ENCODE results near the gene ACTG2. TPM values are rescaled to one million over a fixed set of nuclear protein-coding genes. Genes with fewer than 3 reads are reported as not detected.
"Not testable (repeated sequence)": the region's sequence is repeated elsewhere in the genome, so short reads cannot be mapped to it uniquely, and the experiment has no call there.

The ACTG2 gene
- 78.8 and 135 TPM in 2 replicates for total RNA-seq (2014; rRNA removed; shearing (Covaris generic))

DNA sequence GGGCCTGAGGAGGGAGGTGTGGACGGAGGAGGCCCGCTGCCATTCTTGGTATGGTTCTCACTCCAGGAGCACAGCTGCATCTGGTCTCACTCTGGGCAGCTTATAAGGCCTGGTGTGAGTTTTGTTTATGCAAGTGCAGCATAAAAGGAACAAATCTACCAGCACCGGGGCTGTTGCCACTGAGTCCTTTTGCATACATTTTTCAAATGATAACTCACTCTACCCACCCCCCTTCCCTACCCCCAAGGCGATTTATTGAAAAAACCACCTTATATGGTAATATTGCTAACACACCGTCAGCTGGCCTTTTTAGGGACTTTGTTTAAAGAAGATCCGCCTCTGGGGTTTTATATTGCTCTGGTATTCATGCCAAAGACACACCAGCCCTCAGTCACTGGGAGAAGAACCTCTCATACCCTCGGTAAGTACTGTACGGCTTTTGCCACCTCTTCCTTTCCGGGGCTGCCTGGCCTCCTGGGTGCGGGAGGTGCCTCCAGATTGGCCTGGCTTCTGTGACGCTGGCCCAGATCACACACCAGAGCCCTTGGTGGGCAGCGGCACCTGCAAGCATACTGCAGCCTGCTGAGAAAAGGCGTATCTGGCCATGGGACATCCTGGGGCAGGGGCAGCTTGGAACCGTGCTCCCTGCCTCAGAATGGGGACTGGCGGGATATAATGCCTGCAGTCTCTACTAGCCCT, at the start of gene ACTG2:
ACTG2 (plus strand) TSS at position 378 of the 699 bp plus-strand sequence. CDS start 8,304 bp downstream, outside the sequence.
- peak; percentile 45 to 48 for DNase-seq (ENCODE audit: low read depth in 1 of 2, low spot score in 2 of 2)
- H3K9me3 ChIP-seq (replicated peaks), result no peaks in the 10 kb centered on the region
- H3K4me1 ChIP-seq (replicated peaks), result peaks cover 33% of the 10 kb centered on the region
- no peaks in the 10 kb centered on the region for H3K27me3 ChIP-seq (replicated peaks)
- peak within 1 kb of the TSS; percentile 34 for H3K4me3 ChIP-seq
- H3K27ac ChIP-seq, result no peak within 1 kb of the TSS
- H3K36me3 ChIP-seq, result peaks cover 8% of the 10 kb centered on the region

GRCh38 chr2:73844087-73844486, 48.7 kb upstream of the ACTG2 start:
- Histone ChIP-seq H3K36me3 (peaks cover 72% of the 10 kb centered on the region), H3K4me3 (no peak overlapping the region), H3K27ac (no peak overlapping the region), H3K9me3 (replicated peaks) (no peaks in the 10 kb centered on the region), H3K4me1 (replicated peaks) (no peaks in the 10 kb centered on the region; the same call in 1 of the 2 replicates), H3K27me3 (replicated peaks) (no peaks in the 10 kb centered on the region)
- DNase-seq (ENCODE audit: low read depth in 1 of 2, low spot score in 2 of 2), result no peak

DNA sequence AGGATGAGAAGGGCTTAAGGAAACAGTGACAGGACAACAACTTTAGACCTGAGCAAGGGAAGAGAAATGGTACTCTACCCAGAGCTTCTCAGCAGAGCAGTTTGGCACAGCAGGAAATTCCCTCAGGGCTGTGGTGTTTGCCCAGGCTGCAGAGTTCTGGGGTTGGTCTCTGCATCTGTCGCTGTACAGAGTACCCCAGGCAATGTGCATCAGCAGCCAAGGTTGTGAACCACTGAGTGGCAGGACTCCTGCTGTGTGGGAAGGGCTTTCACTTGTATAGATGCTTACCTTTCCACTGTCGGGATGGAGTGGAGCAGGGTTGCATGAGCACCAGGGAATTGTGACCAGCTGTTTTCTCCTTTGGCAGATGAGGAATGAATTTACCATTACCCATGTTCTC, 42.8 kb upstream of the ACTG2 start:
- H3K36me3 ChIP-seq, result peaks cover 89% of the 10 kb centered on the region
- DNase-seq (ENCODE audit: low read depth in 1 of 2, low spot score in 2 of 2), result no peak
- H3K4me1 ChIP-seq (replicated peaks), result peaks cover 15% of the 10 kb centered on the region
- no peaks in the 10 kb centered on the region for H3K27me3 ChIP-seq (replicated peaks)
- H3K27ac ChIP-seq, result no peak overlapping the region
- no peak overlapping the region for H3K4me3 ChIP-seq
- no peaks in the 10 kb centered on the region for H3K9me3 ChIP-seq (replicated peaks)

DNA sequence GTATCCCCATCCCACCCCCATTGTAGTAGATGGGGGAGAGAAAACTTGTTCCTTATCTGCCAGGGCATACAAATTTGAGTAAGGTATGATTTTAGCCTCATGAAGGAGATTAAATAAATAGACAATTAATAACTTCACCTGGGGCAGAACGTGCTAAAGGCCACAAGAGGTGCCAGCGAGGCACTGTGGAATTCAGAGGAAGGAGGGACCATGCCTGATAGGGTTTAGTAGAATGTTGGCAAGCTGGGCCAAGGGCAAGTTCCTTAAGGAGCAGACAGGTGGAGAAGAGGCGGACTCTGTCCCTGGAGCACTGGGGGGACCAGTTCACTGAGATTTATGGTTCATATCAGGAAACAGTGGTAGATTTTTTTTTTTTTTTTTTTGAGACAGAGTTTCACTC, 41.5 kb upstream of the ACTG2 start:
- H3K27ac ChIP-seq, result no peak overlapping the region
- H3K36me3 ChIP-seq, result peaks cover 90% of the 10 kb centered on the region
- peaks cover 15% of the 10 kb centered on the region for H3K4me1 ChIP-seq (replicated peaks)
- H3K4me3 ChIP-seq, result no peak overlapping the region
- H3K9me3 ChIP-seq (replicated peaks), result no peaks in the 10 kb centered on the region
- H3K27me3 ChIP-seq (replicated peaks), result no peaks in the 10 kb centered on the region
- no peak for DNase-seq (ENCODE audit: low read depth in 1 of 2, low spot score in 2 of 2)

DNA sequence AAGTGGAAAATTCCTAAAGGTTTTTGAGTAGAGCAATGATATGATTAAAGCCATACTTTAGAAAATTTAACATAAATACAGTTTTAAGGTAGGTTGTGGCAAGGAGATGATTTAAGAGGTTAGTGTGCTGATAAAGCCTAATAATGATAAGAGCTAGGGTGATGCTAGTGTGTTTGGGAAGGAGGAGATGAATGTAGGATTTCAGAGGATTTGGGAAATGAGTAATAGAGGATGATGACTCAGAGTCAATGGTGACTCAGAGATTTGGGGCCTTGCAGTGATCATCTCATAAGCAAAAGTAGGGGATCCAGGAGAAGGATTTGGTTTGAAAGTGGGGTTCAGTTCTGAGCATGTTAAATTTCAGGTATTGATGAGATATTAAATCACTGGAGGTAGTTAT, 40.8 kb upstream of the ACTG2 start:
- Histone ChIP-seq H3K36me3 (peaks cover 90% of the 10 kb centered on the region), H3K4me1 (replicated peaks) (peaks cover 15% of the 10 kb centered on the region), H3K9me3 (replicated peaks) (no peaks in the 10 kb centered on the region), H3K4me3 (no peak overlapping the region), H3K27me3 (replicated peaks) (no peaks in the 10 kb centered on the region), H3K27ac (peak overlapping the region; percentile 37; the same call in 1 of the 2 replicates)
- peak in 1 of 2 experiments; percentile 46 for DNase-seq (ENCODE audit: low read depth in 1 of 2, low spot score in 2 of 2)

- H3K9me3 ChIP-seq (replicated peaks), result no peaks in the 10 kb centered on the region
- H3K27me3 ChIP-seq (replicated peaks), result no peaks in the 10 kb centered on the region
- DNase-seq (ENCODE audit: low read depth in 1 of 2, low spot score in 2 of 2), result no peak
- H3K36me3 ChIP-seq, result peaks cover 85% of the 10 kb centered on the region
- H3K4me1 ChIP-seq (replicated peaks), result peaks cover 19% of the 10 kb centered on the region
- H3K27ac ChIP-seq, result no peak overlapping the region
- no peak overlapping the region for H3K4me3 ChIP-seq
Measured at GRCh38 chr2:73855526-73855925, 37.3 kb upstream of the ACTG2 start.

- DNase-seq (ENCODE audit: low read depth in 1 of 2, low spot score in 2 of 2), result no peak
- H3K9me3 ChIP-seq (replicated peaks), result no peaks in the 10 kb centered on the region
- H3K27ac ChIP-seq, result no peak overlapping the region
- H3K36me3 ChIP-seq, result peaks cover 85% of the 10 kb centered on the region
- H3K27me3 ChIP-seq (replicated peaks), result no peaks in the 10 kb centered on the region
- no peak overlapping the region for H3K4me3 ChIP-seq
- peaks cover 18% of the 10 kb centered on the region for H3K4me1 ChIP-seq (replicated peaks)
Measured at GRCh38 chr2:73856214-73856613, 36.6 kb upstream of the ACTG2 start.

DNA sequence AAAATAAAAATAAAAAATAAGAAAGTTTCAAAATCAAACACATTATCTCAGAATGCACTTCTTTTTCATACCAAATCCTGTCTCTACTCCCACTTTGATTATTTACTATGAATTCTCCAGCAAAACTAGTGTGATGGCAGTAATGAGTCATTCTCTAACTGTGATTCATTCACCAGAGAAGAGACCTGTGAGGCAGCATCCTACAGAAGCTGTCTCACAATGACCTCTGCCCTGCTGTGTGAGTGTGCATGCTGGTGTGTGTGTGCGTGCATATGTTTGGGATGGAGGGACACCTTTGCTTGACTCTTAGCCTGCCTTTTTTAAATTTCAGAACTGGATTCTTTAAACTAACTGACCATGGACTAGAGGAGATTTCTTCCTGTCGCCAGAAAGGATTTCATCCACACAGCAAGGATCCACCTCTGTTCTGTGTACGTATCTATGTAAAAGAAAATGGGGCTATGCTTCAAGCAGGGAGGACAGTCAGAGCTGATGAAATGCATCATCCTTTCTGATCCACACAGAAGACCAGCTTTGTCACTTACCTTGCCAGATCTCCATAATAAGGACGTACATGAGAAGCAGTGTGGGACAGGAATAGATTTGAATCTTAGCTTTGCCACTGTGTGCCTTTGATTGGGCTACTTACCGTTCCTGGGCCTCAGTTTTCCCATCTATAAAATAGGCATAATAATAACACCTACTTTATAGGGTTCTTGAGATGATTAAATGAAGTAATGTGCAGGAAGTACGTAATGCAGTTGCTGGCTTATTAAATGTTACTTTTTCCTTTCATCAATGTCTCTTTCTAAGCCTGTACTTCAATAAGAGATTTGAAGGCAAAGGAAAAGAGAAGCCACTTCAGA, 32.9 kb upstream of the ACTG2 start:
- Histone ChIP-seq H3K4me1 (replicated peaks) (peaks cover 4% of the 10 kb centered on the region; the same call in 1 of the 2 replicates), H3K27me3 (replicated peaks) (no peaks in the 10 kb centered on the region), H3K27ac (no peak overlapping the region), H3K36me3 (peaks cover 81% of the 10 kb centered on the region), H3K4me3 (no peak overlapping the region), H3K9me3 (replicated peaks) (no peaks in the 10 kb centered on the region)
- peak; percentile 30 to 52 for DNase-seq (ENCODE audit: low read depth in 1 of 2, low spot score in 2 of 2)

DNA sequence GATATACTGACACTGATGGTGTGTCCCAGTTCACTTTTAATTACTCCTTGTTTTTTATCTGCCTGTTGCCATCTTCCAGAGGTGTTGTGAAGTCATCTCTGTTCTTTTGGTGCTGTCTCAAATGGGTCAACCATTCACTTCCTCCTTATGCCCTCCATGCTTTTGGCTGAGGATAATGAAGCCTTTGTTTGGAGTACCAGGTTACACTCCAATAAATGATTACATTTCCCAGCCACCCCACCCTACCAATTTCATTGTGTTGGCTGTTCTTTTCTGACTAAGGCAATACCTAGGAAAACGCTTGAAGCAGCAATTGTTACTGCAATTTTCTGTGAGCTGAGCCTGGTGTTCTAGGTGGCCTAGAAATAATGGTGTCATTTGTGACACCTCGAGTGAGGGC, 29.8 kb upstream of the ACTG2 start:
- Histone ChIP-seq H3K9me3 (replicated peaks) (no peaks in the 10 kb centered on the region), H3K27ac (no peak overlapping the region), H3K27me3 (replicated peaks) (no peaks in the 10 kb centered on the region), H3K36me3 (peaks cover 75% of the 10 kb centered on the region), H3K4me3 (no peak overlapping the region), H3K4me1 (replicated peaks) (peaks cover 4% of the 10 kb centered on the region; the same call in 1 of the 2 replicates)
- DNase-seq (ENCODE audit: low read depth in 1 of 2, low spot score in 2 of 2), result no peak

- peaks cover 9% of the 10 kb centered on the region for H3K4me1 ChIP-seq (replicated peaks)
- H3K36me3 ChIP-seq, result peaks cover 32% of the 10 kb centered on the region
- no peaks in the 10 kb centered on the region for H3K9me3 ChIP-seq (replicated peaks)
- H3K27me3 ChIP-seq (replicated peaks), result no peaks in the 10 kb centered on the region
- no peak for DNase-seq (ENCODE audit: low read depth in 1 of 2, low spot score in 2 of 2)
- no peak overlapping the region for H3K27ac ChIP-seq
- no peak overlapping the region for H3K4me3 ChIP-seq
Measured at GRCh38 chr2:73868204-73868978, 24.4 kb upstream of the ACTG2 start.

DNA sequence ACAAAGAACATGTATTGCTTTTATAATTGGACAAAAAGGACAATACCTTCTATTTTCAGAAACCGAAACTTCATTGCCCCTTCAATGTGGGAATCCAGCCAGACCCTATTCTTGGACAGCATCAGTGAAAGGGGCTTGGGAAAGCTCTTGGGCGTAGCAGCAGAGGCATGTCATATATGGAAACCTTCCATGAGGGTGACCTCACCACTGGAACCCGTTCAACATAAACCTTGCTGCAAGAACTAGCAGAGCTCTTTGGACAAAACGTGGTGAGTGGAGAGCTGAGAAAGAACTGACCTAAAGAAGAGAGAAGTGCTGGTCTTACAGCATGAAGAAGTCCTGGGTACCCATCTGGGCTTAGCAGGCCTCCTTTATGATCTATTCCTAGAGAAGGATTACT, 22.7 kb upstream of the ACTG2 start:
- peak; percentile 48 to 67 for DNase-seq (ENCODE audit: low read depth in 1 of 2, low spot score in 2 of 2)
- Histone ChIP-seq H3K27ac (peak overlapping the region; percentile 38; the same call in 1 of the 2 replicates), H3K36me3 (peaks cover 17% of the 10 kb centered on the region), H3K4me1 (replicated peaks) (peaks cover 9% of the 10 kb centered on the region), H3K27me3 (replicated peaks) (no peaks in the 10 kb centered on the region), H3K4me3 (no peak overlapping the region), H3K9me3 (replicated peaks) (no peaks in the 10 kb centered on the region)

GRCh38 chr2:73877071-73877802, 15.6 kb upstream of the ACTG2 start:
- DNase-seq (ENCODE audit: low read depth in 1 of 2, low spot score in 2 of 2), result no peak
- Histone ChIP-seq H3K27me3 (replicated peaks) (no peaks in the 10 kb centered on the region), H3K36me3 (no peaks in the 10 kb centered on the region), H3K4me3 (no peak overlapping the region), H3K4me1 (replicated peaks) (no peaks in the 10 kb centered on the region; the same call in 1 of the 2 replicates), H3K27ac (no peak overlapping the region), H3K9me3 (replicated peaks) (no peaks in the 10 kb centered on the region)

- not testable (repeated sequence) for H3K4me1 ChIP-seq (replicated peaks); H3K36me3 ChIP-seq; DNase-seq (ENCODE audit: low read depth in 1 of 2, low spot score in 2 of 2); H3K9me3 ChIP-seq (replicated peaks); H3K27me3 ChIP-seq (replicated peaks); H3K27ac ChIP-seq; H3K4me3 ChIP-seq
Measured at GRCh38 chr2:73877984-73878383, 14.8 kb upstream of the ACTG2 start.

Measured in SJSA1 (cell line).